Kidney (tissue), 14 donors: ENCODE measurements around the gene FBXL17. TPM values are rescaled to one million over a fixed set of nuclear protein-coding genes. Genes with fewer than 3 reads are reported as not detected.

Experiments
- DNase-seq, 5 donors: peaks; one replicate each; pipeline ENCODE4 v3.0.0-alpha.2; 2013 to 2020
- FAIRE-seq: peaks from 2 replicates; lab custom pipeline; 2012; peaks lifted over from hg19 to GRCh38; lab: Jason Lieb, UNC
- H3K27ac ChIP-seq, 2 donors: one replicate each; pipeline ENCODE4 v1.7.0; 2013; ENCODE audit warnings: low read depth in 2 of 2, low read length in 2 of 2, inconsistent platforms in 1 of 2
- H3K27me3 ChIP-seq: one replicate; pipeline ENCODE4 v1.7.1; 2013; ENCODE audit warnings: low read length, inconsistent platforms; ENCODE audit not compliant: control insufficient read depth, insufficient read depth
- H3K36me3 ChIP-seq, 3 donors: one replicate each; pipeline versions ENCODE4 v1.7.0 to v1.7.1; 2013; ENCODE audit warnings: low read length in 3 of 3, control low read depth in 1 of 3, inconsistent platforms in 1 of 3; ENCODE audit not compliant: insufficient read depth in 3 of 3, control insufficient read depth in 2 of 3
- H3K4me1 ChIP-seq, 3 donors: one replicate each; pipeline versions ENCODE4 v1.7.0 to v1.7.1; 2013; ENCODE audit warnings: low read length in 3 of 3, inconsistent platforms in 1 of 3, low read depth in 1 of 3; ENCODE audit not compliant: control insufficient read depth in 2 of 3, insufficient read depth in 2 of 3
- H3K4me3 ChIP-seq, 3 donors: one replicate each; pipeline versions ENCODE4 v1.7.0 to v1.8.1; 2013; ENCODE audit warnings: low read length in 3 of 3, control low read depth in 1 of 3, inconsistent platforms in 1 of 3
- H3K9ac ChIP-seq, 3 donors: one replicate each; pipeline versions ENCODE4 v1.7.0 to v1.7.1; 2013; ENCODE audit warnings: low read length in 3 of 3, control low read depth in 1 of 3, inconsistent platforms in 1 of 3
- H3K9me3 ChIP-seq, 3 donors: one replicate each; pipeline versions ENCODE4 v1.7.0 to v1.7.1; 2013; ENCODE audit warnings: low read length in 3 of 3, control low read depth in 1 of 3, inconsistent platforms in 1 of 3; ENCODE audit not compliant: control insufficient read depth in 2 of 3, insufficient read depth in 1 of 3
- CTCF ChIP-seq: IDR thresholded peaks from 3 replicates; pipeline ENCODE4 v1.5.1; 2012; ENCODE audit warnings: mild to moderate bottlenecking, moderate library complexity, borderline replicate concordance; ENCODE audit not compliant: insufficient read depth; ENCODE audit errors: extremely low read depth
- intact Hi-C: fragments of 100-400 bp; cut with DNase I; formaldehyde crosslinking; loops from one replicate; pipeline ENCODE4 v1.11.1; 2022
- polyA plus RNA-seq: library from polyadenylated mRNA; stranded (reverse); fragments of 350-450 nt; fragmentation: Illumina TruSeq; extraction: RNeasy Lipid Tissue Mini Kit (QIAGEN cat#74804); gene quantifications from one replicate; pipeline ENCODE4 v1.2.3, GENCODE V29; 2014; ENCODE audit warnings: low read depth, low replicate concordance; ENCODE audit not compliant: insufficient read depth
- total RNA-seq: library from RNA; stranded (reverse); fragmentation: NEBNext Ultra II Directional; extraction: Animal tissue kit (Norgen Biotek cat#: 25700); gene quantifications from one replicate; pipeline ENCODE4 v1.2.1, GENCODE V29; 2021
- donor health status: control.
- donor health status: control.
- donor health status: control.
- donor health status: control.
- donor health status: control.
- donor health status: DM: yes; HTN: yes; CAD: no.
- donor health status: Normal renal cell carcinoma (clear cell type).

Gene FBXL17
- total and polyA plus RNA-seq, 2 donors from 2014 or later = 11.7 to 26.5 TPM

- no peak for TF ChIP-seq CTCF
- Histone ChIP-seq H3K9me3 (no peaks in the 10 kb centered on the region), H3K27me3 (no peaks in the 10 kb centered on the region), H3K9ac (no peak overlapping the region), H3K36me3 (no peaks in the 10 kb centered on the region), H3K4me3 (no peak overlapping the region), H3K27ac (no peak overlapping the region), H3K4me1 (no peaks in the 10 kb centered on the region)
- no peak for FAIRE-seq
- intact Hi-C loops = no loop called here
- no peak for DNase-seq
Measured at GRCh38 chr5:107935645-107936044, 446.3 kb downstream of the FBXL17 start.

- intact Hi-C loops = no loop called here
- FAIRE-seq (no peak), DNase-seq (no peak)
- TF ChIP-seq CTCF = no peak
- no peak overlapping the region for H3K27ac ChIP-seq
- no peaks in the 10 kb centered on the region for H3K9me3 ChIP-seq
- no peaks in the 10 kb centered on the region for H3K36me3 ChIP-seq
- H3K9ac ChIP-seq = no peak overlapping the region
- no peaks in the 10 kb centered on the region for H3K27me3 ChIP-seq
- H3K4me3 ChIP-seq = no peak overlapping the region
- no peaks in the 10 kb centered on the region for H3K4me1 ChIP-seq
Measured at GRCh38 chr5:107933326-107933725, 448.6 kb downstream of the FBXL17 start.

- Histone ChIP-seq H3K36me3 (no peaks in the 10 kb centered on the region), H3K9ac (no peak overlapping the region), H3K4me3 (no peak overlapping the region), H3K4me1 (no peaks in the 10 kb centered on the region), H3K27me3 (no peaks in the 10 kb centered on the region), H3K9me3 (no peaks in the 10 kb centered on the region), H3K27ac (no peak overlapping the region)
- FAIRE-seq = no peak
- intact Hi-C loops = no loop called here
- no peak for TF ChIP-seq CTCF
- no peak for DNase-seq
Measured at GRCh38 chr5:107930891-107931290, 451.0 kb downstream of the FBXL17 start.

- intact Hi-C loops = no loop called here
- H3K9me3 ChIP-seq = no peaks in the 10 kb centered on the region
- no peaks in the 10 kb centered on the region for H3K27me3 ChIP-seq
- no peaks in the 10 kb centered on the region for H3K4me1 ChIP-seq
- DNase-seq (no peak), FAIRE-seq (no peak)
- H3K9ac ChIP-seq = no peak overlapping the region
- no peak overlapping the region for H3K4me3 ChIP-seq
- no peaks in the 10 kb centered on the region for H3K36me3 ChIP-seq
- TF ChIP-seq CTCF = no peak
- no peak overlapping the region for H3K27ac ChIP-seq
Measured at GRCh38 chr5:107930092-107930491, 451.8 kb downstream of the FBXL17 start.
